ENCODE data around the gene RALB.

RALB gene

GRCh38 chr2:120221616-120222015 is 31.0 kb upstream of the RALB start:
- TF ChIP-seq CTCF (IDR thresholded peaks at IDR 0.05): no peak

- no peak for TF ChIP-seq CTCF (IDR thresholded peaks at IDR 0.05)
Measured at GRCh38 chr2:120222186-120223033, 30.2 kb upstream of the RALB start.

DNA sequence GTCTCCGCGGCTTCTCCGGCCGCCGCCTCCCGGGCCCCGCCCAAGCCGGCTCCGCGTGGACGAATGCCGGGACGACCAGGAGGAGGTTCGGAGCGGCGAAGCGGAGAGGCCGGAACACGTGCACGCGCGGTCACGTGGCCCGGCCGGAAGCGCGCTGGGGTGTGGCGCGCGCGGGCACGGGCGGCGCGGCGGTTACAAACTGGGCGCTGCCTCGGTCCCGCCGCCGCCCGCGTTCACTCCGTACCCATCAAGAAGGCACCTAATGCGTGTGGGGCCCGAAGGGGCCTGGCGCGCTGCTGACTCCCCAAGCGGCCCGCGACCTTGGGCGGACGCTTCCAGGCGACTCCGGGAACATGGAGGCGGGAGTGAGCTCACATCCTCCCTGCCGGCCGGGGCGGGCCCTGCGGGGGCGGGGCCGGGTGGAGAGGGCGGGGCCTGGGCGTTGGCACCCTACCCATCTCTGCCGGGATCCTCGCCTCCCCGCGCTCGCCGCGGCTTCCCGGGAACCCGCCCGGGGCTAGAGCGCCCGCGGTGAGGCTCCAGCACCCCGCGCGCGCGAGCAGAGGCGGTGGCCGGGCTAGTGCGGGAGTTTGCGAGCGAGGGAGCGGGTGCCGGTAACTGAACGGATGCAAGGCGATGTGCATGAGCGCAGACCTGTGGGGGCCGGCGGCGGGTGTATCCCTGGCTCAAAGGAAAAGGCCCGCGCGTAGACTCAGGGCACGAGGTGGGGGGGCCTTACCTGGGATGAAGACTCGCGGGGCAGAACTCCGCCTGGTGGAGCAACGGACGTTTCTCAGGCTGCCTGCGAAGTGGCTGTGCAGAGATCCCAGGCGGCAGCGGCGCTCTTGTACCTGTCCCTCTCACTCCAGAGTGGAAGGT is 29.4 kb upstream of the RALB start, which contains the start of gene TMEM185B:
TSS of gene TMEM185B (minus strand) at position 367 of the 879 bp plus-strand sequence. CDS start 424 bp downstream, outside the sequence.
- TF ChIP-seq CTCF (IDR thresholded peaks at IDR 0.05): 0 out of 2 replicates have a peak, but pooled peaks have one; percentile 29

DNA sequence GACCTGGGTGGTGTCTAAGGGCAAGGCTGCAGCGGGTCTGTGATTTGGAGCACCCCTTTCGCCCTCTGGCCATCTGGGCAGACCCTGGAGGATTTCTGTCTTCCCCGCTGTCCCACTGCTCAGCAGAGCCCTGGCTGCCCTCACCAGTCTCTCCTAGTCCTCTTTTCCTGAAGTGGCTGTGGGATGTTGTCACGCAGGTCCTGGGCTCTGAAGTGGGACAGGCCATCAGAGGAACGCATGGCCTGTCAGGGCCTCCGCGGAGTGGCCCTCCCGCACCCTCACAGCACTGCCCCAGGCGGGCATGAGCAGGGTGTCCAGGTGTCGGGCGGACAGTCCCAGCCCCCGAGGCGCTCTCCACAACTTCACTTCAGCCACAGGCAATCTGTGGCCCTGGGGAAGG is 28.4 kb upstream of the RALB start:
- no peak for TF ChIP-seq CTCF (IDR thresholded peaks at IDR 0.05)

- TF ChIP-seq CTCF (IDR thresholded peaks at IDR 0.05): no peak
Measured at GRCh38 chr2:120224735-120225548, 27.7 kb upstream of the RALB start.

DNA sequence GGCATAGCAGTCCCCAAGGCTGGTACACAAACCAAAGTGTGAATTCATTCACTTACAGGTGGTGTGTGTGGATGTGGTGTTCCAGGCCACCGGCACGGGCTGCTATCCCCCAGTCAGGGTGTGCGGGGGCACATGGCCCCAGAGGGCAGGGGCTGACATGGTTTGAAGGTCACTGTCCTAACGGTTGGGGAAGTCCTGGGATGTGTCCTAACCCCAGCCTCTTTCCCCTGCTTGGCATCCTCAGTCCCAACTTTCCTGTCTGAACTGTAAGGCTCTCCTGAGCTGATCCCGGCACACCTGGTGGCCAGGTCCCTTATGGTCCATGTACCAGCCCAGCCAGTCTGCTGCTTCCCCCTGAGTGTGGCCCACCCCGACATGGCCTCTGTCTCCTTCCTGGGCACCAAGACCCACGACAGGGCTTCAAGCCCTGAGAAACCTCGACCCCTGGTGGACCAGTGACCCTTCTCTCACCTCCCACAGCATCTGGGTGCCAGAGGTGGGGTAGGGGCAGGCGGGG is 27.0 kb upstream of the RALB start:
- no peak for TF ChIP-seq CTCF (IDR thresholded peaks at IDR 0.05)

DNA sequence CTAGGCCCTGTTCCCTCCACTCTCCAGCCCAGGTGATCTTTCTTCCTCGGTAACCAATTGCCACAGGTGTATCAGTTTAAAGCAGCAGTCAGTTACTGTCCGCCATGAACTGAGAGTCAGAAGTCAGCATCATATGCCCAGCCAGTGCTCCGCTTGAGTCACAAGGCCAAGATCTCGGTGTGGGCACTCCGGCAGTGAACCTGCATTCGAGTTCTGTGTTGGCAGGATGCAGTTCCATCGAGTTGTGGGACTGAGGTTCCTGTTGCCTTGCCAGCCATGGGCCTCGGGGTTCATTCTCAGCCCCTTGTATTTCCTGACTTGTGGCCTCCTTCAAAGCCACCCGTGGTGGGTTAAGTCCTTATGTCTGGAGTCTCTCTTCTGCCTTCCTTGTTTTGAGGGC is 26.3 kb upstream of the RALB start:
- TF ChIP-seq CTCF (IDR thresholded peaks at IDR 0.05): no peak

Data from LNCAP (cell line).